Measurements from ENCODE around the gene INSIG1. TPM values are rescaled to one million over a fixed set of nuclear protein-coding genes. Genes with fewer than 3 reads are reported as not detected.
A peak's percentile ranks its signal among the peaks of the same experiment; 100 is the strongest.

INSIG1 gene
- total RNA-seq, 1 experiment from 2014 or later: 45.7 TPM

- Histone ChIP-seq H3K36me3 (no peaks in the 10 kb centered on the region; the same call in 1 of the 2 replicates), H3K27me3 (no peaks in the 10 kb centered on the region), H3K9me3 (no peaks in the 10 kb centered on the region), H3K4me3 (no peak overlapping the region)
- no peak for DNase-seq
Measured at GRCh38 chr7:155308330-155309020, 10.8 kb downstream of the INSIG1 start.

DNA sequence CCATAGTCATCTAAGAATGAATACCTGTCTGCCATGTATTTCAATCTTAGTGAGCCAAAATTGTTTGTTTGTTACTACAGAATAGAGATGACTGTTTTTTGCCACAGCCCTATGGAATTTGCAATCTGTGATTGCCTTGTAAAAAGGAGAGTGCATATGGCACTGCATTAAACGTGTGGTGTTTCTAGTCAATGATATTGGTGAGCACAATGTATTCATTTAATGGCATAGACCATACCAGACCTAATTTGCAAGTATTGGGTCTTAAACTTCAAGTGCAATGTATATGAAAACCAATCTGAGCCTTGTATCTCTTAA, 11.3 kb downstream of the INSIG1 start:
- no peak for DNase-seq
- Histone ChIP-seq H3K9me3 (no peaks in the 10 kb centered on the region), H3K27me3 (no peaks in the 10 kb centered on the region), H3K36me3 (no peaks in the 10 kb centered on the region; the same call in 1 of the 2 replicates), H3K4me3 (no peak overlapping the region)

DNA sequence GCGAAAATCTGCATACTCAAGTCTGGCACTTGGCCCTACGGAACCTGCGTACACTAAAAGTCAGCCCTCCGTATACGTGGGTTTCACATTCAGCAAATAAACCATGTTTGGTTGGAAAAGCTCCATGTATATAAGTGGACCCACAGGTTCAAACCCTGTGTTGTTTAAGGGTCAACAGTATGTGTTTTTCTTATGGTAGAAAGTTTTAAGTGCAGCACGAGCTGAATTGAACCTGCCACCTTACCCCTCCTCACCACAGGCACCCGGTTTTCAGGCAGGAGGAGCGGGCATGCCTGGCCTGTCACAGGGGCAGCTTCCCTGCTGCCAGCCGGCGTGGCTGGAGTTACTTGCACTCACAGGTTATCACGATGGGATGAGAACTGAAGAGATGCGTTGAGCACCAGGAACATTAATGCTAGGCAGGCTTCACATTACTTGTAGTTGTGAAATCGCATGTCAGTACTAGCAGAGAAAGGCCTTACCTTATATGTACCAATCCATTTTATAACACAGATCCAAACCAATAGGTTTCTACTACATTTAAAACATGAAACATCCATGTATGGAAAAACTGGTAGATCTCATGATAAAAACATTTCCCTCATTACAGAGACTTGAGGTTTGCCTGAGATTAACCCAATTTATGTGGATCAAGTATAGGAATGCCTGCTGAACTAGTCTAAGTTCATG, 12.9 kb downstream of the INSIG1 start:
- DNase-seq: no peak
- Histone ChIP-seq H3K9me3 (no peaks in the 10 kb centered on the region), H3K36me3 (no peaks in the 10 kb centered on the region; the same call in 1 of the 2 replicates), H3K4me3 (no peak overlapping the region), H3K27me3 (no peaks in the 10 kb centered on the region)

DNA sequence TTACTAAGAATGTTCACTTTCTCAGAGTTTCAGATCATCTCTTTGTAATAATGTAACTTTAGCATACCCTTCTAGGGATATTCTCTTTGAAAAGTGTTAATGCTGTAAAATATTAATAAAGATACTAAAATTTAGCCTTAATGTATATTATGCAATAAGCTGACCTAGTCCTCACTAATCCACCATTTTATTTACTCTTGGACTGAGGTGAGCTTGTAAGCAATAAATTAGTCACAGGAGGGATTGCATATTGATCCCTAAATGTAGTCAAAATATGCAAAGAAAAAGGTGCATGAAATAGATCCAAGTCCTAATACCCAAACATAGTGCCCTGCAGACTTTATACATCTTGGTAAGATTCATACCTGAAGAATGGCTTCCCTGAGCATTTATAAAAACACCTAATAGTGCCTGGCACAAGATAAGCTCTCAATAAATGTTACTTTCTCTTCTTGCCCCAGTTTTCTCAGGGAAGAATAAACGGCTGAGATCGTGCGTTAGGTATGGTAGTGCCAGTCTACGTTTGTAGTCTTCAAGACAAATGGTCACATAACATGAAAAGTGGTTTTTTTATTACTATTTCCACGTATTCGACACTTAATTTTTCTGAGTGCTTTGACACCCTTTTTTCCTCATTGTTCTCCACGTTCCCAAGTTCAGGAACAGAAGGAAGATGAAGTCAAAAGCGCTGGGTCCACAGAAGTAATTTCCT, 14.3 kb downstream of the INSIG1 start:
- no peak for DNase-seq
- no peaks in the 10 kb centered on the region; the same call in 1 of the 2 replicates for H3K36me3 ChIP-seq
- H3K4me3 ChIP-seq: no peak overlapping the region
- no peaks in the 10 kb centered on the region for H3K27me3 ChIP-seq
- H3K9me3 ChIP-seq: no peaks in the 10 kb centered on the region

DNA sequence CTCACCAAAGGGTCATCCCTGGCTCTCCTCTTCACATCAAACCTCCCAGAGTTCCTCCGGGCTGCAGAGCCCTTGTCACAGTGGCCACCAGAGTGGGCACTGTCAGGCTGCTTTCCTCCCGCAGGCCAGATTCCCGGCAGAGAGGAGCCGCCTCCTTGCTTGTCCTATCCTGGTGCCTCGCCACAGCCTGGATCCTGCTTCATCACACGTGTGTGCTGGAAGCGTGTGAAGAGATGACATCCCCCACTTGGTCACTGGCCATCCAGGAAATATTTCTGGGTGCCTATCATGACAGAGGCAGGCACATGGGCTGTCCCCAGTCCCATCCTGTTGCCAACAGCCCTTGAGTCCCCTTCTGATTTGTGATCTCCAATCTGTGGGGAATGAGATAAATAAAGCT, 15.0 kb downstream of the INSIG1 start:
- H3K4me3 ChIP-seq: no peak overlapping the region
- DNase-seq: no peak

DNA sequence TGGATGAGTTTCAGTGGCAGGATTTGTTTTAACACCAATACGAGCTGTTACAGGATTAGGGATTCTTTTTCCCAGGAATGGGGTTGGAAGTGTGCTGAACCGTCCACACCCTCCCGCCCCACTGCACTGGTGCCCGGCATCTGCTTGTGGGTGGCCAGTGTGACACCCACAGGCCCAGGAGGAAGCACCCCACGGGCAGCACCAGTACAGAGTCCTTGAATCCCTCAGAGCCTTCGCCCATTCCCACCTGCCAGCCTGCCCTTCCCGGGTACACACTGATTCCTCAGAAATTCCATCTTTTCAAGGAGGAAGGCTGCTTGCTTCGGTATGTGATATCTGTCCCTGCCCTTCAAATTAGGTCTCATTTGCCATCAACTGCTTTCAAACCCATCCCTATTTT, 15.4 kb downstream of the INSIG1 start:
- Histone ChIP-seq H3K9me3 (no peaks in the 10 kb centered on the region), H3K4me3 (no peak overlapping the region), H3K36me3 (no peaks in the 10 kb centered on the region; the same call in 1 of the 2 replicates), H3K27me3 (no peaks in the 10 kb centered on the region)
- DNase-seq: no peak

More for the DNA sequence above, 15.0 kb downstream of the INSIG1 start:
- no peaks in the 10 kb centered on the region for H3K27me3 ChIP-seq
- no peaks in the 10 kb centered on the region for H3K9me3 ChIP-seq
- no peaks in the 10 kb centered on the region; the same call in 1 of the 2 replicates for H3K36me3 ChIP-seq

- no peak for DNase-seq
- no peaks in the 10 kb centered on the region for H3K36me3 ChIP-seq
- H3K27me3 ChIP-seq: no peaks in the 10 kb centered on the region
- no peak overlapping the region for H3K4me3 ChIP-seq
- H3K9me3 ChIP-seq: no peaks in the 10 kb centered on the region
Measured at GRCh38 chr7:155315977-155316376, 18.3 kb downstream of the INSIG1 start.

DNA sequence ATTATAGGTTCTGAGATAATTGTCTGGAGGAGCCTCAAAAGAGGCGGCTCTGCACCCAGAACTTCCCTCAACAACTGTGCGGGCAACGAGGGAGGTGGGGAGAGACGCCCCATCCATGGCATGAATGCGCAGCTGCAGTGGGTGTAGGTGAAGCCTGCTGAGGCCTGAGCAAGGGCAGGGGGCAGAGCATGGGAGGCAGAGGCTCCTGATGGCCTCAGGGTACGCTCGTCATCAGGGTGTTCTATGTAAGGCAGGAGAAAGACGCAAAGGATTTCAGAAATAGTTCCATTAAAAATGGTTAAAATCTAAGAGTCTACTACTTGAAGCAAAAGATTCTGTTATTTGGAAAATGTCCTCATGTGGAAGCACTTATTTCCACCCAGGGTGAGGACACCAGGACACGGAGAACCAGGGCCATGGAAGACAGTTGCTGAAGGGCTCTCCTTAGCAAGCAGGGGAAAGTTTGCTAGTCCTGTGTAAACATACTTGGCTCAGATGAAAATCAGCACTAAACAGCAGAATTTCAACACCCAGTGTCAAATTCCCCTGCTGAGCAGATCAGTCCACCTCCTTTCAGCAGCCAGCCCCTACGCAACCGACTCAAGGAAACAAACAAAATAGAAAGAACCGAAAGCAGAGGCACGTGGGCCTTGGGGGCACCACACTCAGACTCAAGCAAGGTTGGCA, 18.9 kb downstream of the INSIG1 start:
- no peak for DNase-seq
- H3K4me3 ChIP-seq: no peak overlapping the region
- no peaks in the 10 kb centered on the region for H3K36me3 ChIP-seq
- H3K9me3 ChIP-seq: no peaks in the 10 kb centered on the region
- H3K27me3 ChIP-seq: no peaks in the 10 kb centered on the region

DNA sequence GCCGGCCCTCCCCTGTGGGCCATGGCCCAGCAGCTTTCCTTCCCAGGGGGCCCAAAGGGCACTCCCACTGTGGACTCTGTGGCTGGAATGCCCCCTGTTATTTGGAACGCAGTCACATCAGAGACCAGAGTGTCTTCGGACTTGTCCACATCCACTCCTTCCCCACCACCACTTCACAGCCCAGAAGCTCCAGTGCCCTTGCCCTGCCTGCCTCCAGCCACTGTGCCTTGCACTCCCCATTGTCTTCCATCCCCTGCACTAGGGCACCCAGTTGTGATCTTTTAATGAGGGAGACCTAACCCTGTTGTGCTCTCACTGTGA, 19.4 kb downstream of the INSIG1 start:
- Histone ChIP-seq H3K27me3 (no peaks in the 10 kb centered on the region), H3K9me3 (no peaks in the 10 kb centered on the region), H3K4me3 (no peak overlapping the region), H3K36me3 (no peaks in the 10 kb centered on the region)
- DNase-seq: no peak

DNA sequence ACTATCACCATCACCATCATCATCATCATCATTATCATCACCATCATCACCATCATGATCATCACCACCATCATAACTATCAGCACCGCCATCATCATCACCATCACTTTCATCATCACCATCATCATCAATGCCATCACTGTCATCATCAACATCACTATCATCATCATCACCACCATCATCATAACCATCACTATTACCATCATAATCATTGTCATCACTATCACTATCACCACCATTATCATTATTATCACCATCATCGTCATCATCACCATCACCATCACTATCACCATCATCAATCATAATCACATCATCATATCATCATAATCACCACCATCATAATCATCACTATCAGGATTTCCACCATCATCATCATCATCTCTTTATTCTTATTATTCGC, 20.6 kb downstream of the INSIG1 start:
- no peak for DNase-seq
- H3K4me3 ChIP-seq: no peak overlapping the region

GRCh38 chr7:155322530-155322929, 24.9 kb downstream of the INSIG1 start:
- DNase-seq: peak; percentile 56
- Histone ChIP-seq H3K36me3 (no peaks in the 10 kb centered on the region), H3K9me3 (no peaks in the 10 kb centered on the region), H3K27me3 (no peaks in the 10 kb centered on the region), H3K4me3 (no peak overlapping the region)

More for the DNA sequence above, 20.6 kb downstream of the INSIG1 start:
- Histone ChIP-seq H3K27me3 (no peaks in the 10 kb centered on the region), H3K9me3 (no peaks in the 10 kb centered on the region), H3K36me3 (no peaks in the 10 kb centered on the region)

GRCh38 chr7:155323001-155323638, 25.4 kb downstream of the INSIG1 start:
- no peaks in the 10 kb centered on the region for H3K9me3 ChIP-seq
- H3K27me3 ChIP-seq: no peaks in the 10 kb centered on the region
- no peak for DNase-seq
- no peak overlapping the region for H3K4me3 ChIP-seq
- no peaks in the 10 kb centered on the region for H3K36me3 ChIP-seq

GRCh38 chr7:155324012-155324917, 26.6 kb downstream of the INSIG1 start:
- no peaks in the 10 kb centered on the region for H3K9me3 ChIP-seq
- H3K4me3 ChIP-seq: no peak overlapping the region
- H3K36me3 ChIP-seq: no peaks in the 10 kb centered on the region
- DNase-seq: no peak
- H3K27me3 ChIP-seq: no peaks in the 10 kb centered on the region

- Histone ChIP-seq H3K27me3 (no peaks in the 10 kb centered on the region), H3K9me3 (no peaks in the 10 kb centered on the region), H3K36me3 (no peaks in the 10 kb centered on the region), H3K4me3 (no peak overlapping the region)
- no peak for DNase-seq
Measured at GRCh38 chr7:155324918-155325235, 27.2 kb downstream of the INSIG1 start.

DNA sequence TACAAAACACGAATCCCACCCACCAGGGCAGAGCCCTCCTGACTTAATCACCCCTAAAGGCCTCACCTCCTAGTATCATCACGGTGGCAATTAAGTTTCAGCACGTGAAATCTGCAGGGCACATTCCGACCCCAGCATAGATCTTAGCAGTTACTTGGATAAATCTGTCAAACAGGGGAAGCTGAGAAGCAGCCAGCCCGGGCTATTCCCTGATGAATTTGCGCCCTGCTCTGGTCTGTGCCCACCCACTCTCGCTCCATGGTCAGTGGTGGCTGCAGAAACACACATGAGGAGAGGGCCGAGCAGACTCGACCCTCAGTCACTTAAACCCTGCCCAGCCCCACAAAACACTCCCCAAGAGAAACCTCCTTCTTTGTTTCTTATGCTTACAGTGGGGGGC, 28.7 kb downstream of the INSIG1 start:
- H3K9me3 ChIP-seq: no peaks in the 10 kb centered on the region
- no peaks in the 10 kb centered on the region for H3K27me3 ChIP-seq
- H3K4me3 ChIP-seq: no peak overlapping the region
- H3K36me3 ChIP-seq: no peaks in the 10 kb centered on the region
- no peak for DNase-seq
